Measurements from ENCODE around the gene MXD3. TPM values are rescaled to one million over a fixed set of nuclear protein-coding genes. Genes with fewer than 3 reads are reported as not detected.

MXD3 gene
- polyA plus RNA-seq, 3 donors: 21.5 to 61.9 (median 25.5) TPM

DNA sequence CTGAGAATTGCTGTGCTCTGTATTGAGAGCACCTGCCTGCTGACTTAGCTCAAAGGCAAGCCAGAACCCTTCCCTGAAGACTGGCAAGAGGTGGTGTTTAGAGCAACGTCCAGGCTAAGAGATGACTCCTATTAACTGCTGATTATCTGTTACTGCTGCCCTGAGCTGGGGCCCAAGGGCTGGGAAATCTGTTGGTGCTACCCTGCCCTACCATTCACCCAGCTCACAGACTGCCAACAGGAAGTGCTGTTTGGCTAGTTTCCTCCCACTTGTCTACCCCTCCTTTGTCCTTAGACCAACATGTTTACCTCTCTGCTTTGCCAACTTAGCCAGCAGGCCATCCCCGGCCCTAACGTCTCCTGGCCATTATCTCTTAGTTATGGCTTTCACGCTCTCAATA, 15.1 kb downstream of the MXD3 start:
- Histone ChIP-seq H3K4me1 (ENCODE audit: control insufficient read depth in 1 of 2, insufficient read depth in 2 of 2, low read length in 2 of 2) (peaks cover 67 to 68% of the 10 kb centered on the region in 2 donors), H3K4me2 (replicated peaks; ENCODE audit: extremely low read depth, low read length, poor library complexity, severe bottlenecking) (peak overlapping the region; percentile 62), H3K27me3 (ENCODE audit: control insufficient read depth in 2 of 2, insufficient read depth in 2 of 2, low read length in 2 of 2) (no peaks in the 10 kb centered on the region), H3K9me3 (replicated peaks in 1 of 2; ENCODE audit: control insufficient read depth in 1 of 2, insufficient read depth in 1 of 2, low read length in 2 of 2) (no peaks in the 10 kb centered on the region), H3K4me3 (replicated peaks in 1 of 3; ENCODE audit: low read depth in 2 of 3, low read length in 3 of 3) (peak overlapping the region in 1 of 3 experiments; percentile 34), H3K36me3 (replicated peaks in 1 of 2; ENCODE audit: control insufficient read depth in 1 of 2, insufficient read depth in 2 of 2, low read length in 2 of 2) (peaks cover 47 to 58% of the 10 kb centered on the region in 2 donors), H3K79me2 (ENCODE audit: insufficient read depth, low read length) (peaks cover 22% of the 10 kb centered on the region), H2AFZ (ENCODE audit: insufficient read depth, low read depth, low read length, poor library complexity, severe bottlenecking) (no peak overlapping the region), H4K20me1 (ENCODE audit: insufficient read depth, low read length) (peaks cover 20% of the 10 kb centered on the region), H3K27ac (ENCODE audit: low read depth in 1 of 2, low read length in 2 of 2) (peak overlapping the region; percentile 22 to 65), H3K9ac (ENCODE audit: insufficient read depth, low read length, poor library complexity, severe bottlenecking) (no peak overlapping the region)
- peak in 2 of 3 donors; percentile 28 to 39 for DNase-seq
- Mint-ChIP-seq H3K27me3 (ENCODE audit: low read depth in 3 of 3) (peaks cover 0 to 5% (median 0%) of the 10 kb centered on the region in 3 donors), H3K9me3 (no peaks in the 10 kb centered on the region), H3K27ac (peak overlapping the region; percentile 57 to 87 (median 79)), H3K4me1 (peaks cover 71% of the 10 kb centered on the region), H3K36me3 (peaks cover 65 to 74% of the 10 kb centered on the region in 2 donors), H3K4me3 (peak overlapping the region; percentile 51 to 80)
- intact Hi-C loops (cut with micrococcal nuclease): no loop called here
- 20% methylated on average over 1 of the region's 4 CpGs for WGBS (ENCODE audit: insufficient coverage)
- TF ChIP-seq, protein P1, sequence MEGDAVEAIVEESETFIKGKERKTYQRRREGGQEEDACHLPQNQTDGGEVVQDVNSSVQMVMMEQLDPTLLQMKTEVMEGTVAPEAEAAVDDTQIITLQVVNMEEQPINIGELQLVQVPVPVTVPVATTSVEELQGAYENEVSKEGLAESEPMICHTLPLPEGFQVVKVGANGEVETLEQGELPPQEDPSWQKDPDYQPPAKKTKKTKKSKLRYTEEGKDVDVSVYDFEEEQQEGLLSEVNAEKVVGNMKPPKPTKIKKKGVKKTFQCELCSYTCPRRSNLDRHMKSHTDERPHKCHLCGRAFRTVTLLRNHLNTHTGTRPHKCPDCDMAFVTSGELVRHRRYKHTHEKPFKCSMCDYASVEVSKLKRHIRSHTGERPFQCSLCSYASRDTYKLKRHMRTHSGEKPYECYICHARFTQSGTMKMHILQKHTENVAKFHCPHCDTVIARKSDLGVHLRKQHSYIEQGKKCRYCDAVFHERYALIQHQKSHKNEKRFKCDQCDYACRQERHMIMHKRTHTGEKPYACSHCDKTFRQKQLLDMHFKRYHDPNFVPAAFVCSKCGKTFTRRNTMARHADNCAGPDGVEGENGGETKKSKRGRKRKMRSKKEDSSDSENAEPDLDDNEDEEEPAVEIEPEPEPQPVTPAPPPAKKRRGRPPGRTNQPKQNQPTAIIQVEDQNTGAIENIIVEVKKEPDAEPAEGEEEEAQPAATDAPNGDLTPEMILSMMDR (IDR thresholded peaks at IDR 0.05): no peak

DNA sequence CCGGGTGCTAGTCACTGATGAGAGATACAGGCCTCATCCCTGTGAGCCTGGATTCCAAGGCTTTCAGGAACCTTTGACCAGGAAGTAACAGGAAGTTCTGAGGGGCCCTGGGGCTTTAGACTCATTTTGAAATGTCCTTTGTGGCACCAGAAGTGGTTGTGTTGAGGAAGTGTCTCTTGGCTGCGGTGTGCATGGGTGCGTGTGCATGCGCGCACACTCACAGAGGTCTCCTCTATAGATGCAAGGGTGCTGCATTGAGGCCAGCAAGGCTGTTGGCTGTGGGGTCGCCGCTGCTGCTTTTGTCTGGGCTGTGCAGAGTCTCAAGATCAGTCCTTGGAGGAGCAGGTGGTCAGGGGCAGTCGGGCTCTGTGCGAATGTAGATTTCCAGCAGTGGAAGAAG, 15.8 kb downstream of the MXD3 start:
- H3K4me1 ChIP-seq (ENCODE audit: control insufficient read depth in 1 of 2, insufficient read depth in 2 of 2, low read length in 2 of 2): peaks cover 60 to 61% of the 10 kb centered on the region in 2 donors
- DNase-seq: peak; percentile 41 to 73 (median 72)
- peaks cover 66% of the 10 kb centered on the region for H3K4me1 Mint-ChIP-seq

More for the DNA sequence above, 15.8 kb downstream of the MXD3 start:
- H3K27ac Mint-ChIP-seq: peak overlapping the region; percentile 62 to 87 (median 83)
- H3K4me2 ChIP-seq (replicated peaks; ENCODE audit: extremely low read depth, low read length, poor library complexity, severe bottlenecking): peak overlapping the region; percentile 62
- WGBS (ENCODE audit: insufficient coverage): 19% methylated on average over 7 of the region's 9 CpGs
- no peaks in the 10 kb centered on the region for H3K9me3 ChIP-seq (replicated peaks in 1 of 2; ENCODE audit: control insufficient read depth in 1 of 2, insufficient read depth in 1 of 2, low read length in 2 of 2)
- peaks cover 0 to 2% (median 0%) of the 10 kb centered on the region in 3 donors for H3K27me3 Mint-ChIP-seq (ENCODE audit: low read depth in 3 of 3)
- no peak overlapping the region for H2AFZ ChIP-seq (ENCODE audit: insufficient read depth, low read depth, low read length, poor library complexity, severe bottlenecking)
- peak overlapping the region; percentile 35 to 65 for H3K27ac ChIP-seq (ENCODE audit: low read depth in 1 of 2, low read length in 2 of 2)
- peak overlapping the region; percentile 48 to 80 for H3K4me3 Mint-ChIP-seq
- TF ChIP-seq, protein P1 (IDR thresholded peaks at IDR 0.05): no peak
- peak overlapping the region in 1 of 3 experiments; percentile 34 for H3K4me3 ChIP-seq (replicated peaks in 1 of 3; ENCODE audit: low read depth in 2 of 3, low read length in 3 of 3)
- intact Hi-C loops (cut with micrococcal nuclease): no loop called here
- peaks cover 46 to 58% of the 10 kb centered on the region in 2 donors for H3K36me3 ChIP-seq (replicated peaks in 1 of 2; ENCODE audit: control insufficient read depth in 1 of 2, insufficient read depth in 2 of 2, low read length in 2 of 2)
- H4K20me1 ChIP-seq (ENCODE audit: insufficient read depth, low read length): peaks cover 17% of the 10 kb centered on the region
- peaks cover 16% of the 10 kb centered on the region for H3K79me2 ChIP-seq (ENCODE audit: insufficient read depth, low read length)
- H3K9me3 Mint-ChIP-seq: no peaks in the 10 kb centered on the region
- no peaks in the 10 kb centered on the region for H3K27me3 ChIP-seq (ENCODE audit: control insufficient read depth in 2 of 2, insufficient read depth in 2 of 2, low read length in 2 of 2)
- no peak overlapping the region for H3K9ac ChIP-seq (ENCODE audit: insufficient read depth, low read length, poor library complexity, severe bottlenecking)
- peaks cover 63 to 72% of the 10 kb centered on the region in 2 donors for H3K36me3 Mint-ChIP-seq

Measured in CD14-positive monocyte (primary cell).